Testis (tissue), 3 donors: ENCODE data around the gene LNX1. TPM values are rescaled to one million over a fixed set of nuclear protein-coding genes. Genes with fewer than 3 reads are reported as not detected.
"Not testable (repeated sequence)": the region's sequence is repeated elsewhere in the genome, so short reads cannot be mapped to it uniquely, and the experiment has no call there.

ENCODE experiments used
- DNase-seq: peaks from one replicate; pipeline ENCODE4 v3.0.0-alpha.2; 2019
- H3K27ac ChIP-seq, 2 donors: fragments of 200-600 bp; sonication (generic); one replicate each; pipeline ENCODE4 v1.5.1; 2019
- H3K27me3 ChIP-seq: fragments of 200-600 bp; sonication (generic); one replicate; pipeline ENCODE4 v1.5.1; 2019
- H3K36me3 ChIP-seq: fragments of 200-600 bp; sonication (generic); one replicate; pipeline ENCODE4 v1.5.1; 2017; ENCODE audit warnings: low read depth; ENCODE audit errors: missing control alignments
- H3K4me1 ChIP-seq: fragments of 200-600 bp; sonication (generic); one replicate; pipeline ENCODE4 v1.5.1; 2019
- H3K4me3 ChIP-seq, 2 donors: fragments of 200-600 bp; sonication (generic); one replicate each; pipeline ENCODE4 v1.5.1; 2017 to 2019
- H3K9me3 ChIP-seq: fragments of 200-600 bp; sonication (generic); one replicate; pipeline ENCODE4 v1.5.1; 2017
- POLR2A ChIP-seq: fragments of 450-650 bp; IDR thresholded peaks from one replicate; pipeline ENCODE4 v1.6.1; 2017; ENCODE audit warnings: antibody characterized with exemption, mild to moderate bottlenecking, moderate library complexity
- WGBS, 2 donors: methylation state at CpG; one replicate each; pipeline ENCODE4 v1.1.5; 2018; 5-methylcytosine and 5-hydroxymethylcytosine counted together
- intact Hi-C: fragments of 100-400 bp; cut with DNase I; formaldehyde crosslinking; loops from one replicate; pipeline ENCODE4 v1.15.1; 2023; ENCODE audit warnings: low total_unique reads
- polyA plus RNA-seq: library from polyadenylated mRNA; stranded (reverse); fragments of 350-450 nt; fragmentation: Illumina TruSeq; extraction: RNeasy Lipid Tissue Mini Kit (QIAGEN cat#74804); gene quantifications from one replicate; pipeline ENCODE4 v1.2.3, GENCODE V29; 2014; ENCODE audit warnings: low read depth, low replicate concordance; ENCODE audit not compliant: insufficient read depth
- total RNA-seq, 2 donors: library from RNA; depleted of rRNA; stranded (reverse); fragments of >200 nt; gene quantifications; one replicate each; pipeline ENCODE4 v1.2.3, GENCODE V29; 2016
- TF ChIP-seq, protein P1 (sequence below), 3 experiments: fragments of 450-650 bp in 2 of 3; fragments of 200-600 bp in 1 of 3; sonication (generic) in 1 of 3; IDR thresholded peaks; one replicate each; pipeline ENCODE4 v1.5.1; 2016 to 2019; ENCODE audit warnings: antibody characterized with exemption in 3 of 3, mild to moderate bottlenecking in 2 of 3, moderate library complexity in 1 of 3

LNX1 gene
- total and polyA plus RNA-seq, 3 donors from 2014 or later, result 4.3 to 8.3 (median 5.8) TPM

DNA sequence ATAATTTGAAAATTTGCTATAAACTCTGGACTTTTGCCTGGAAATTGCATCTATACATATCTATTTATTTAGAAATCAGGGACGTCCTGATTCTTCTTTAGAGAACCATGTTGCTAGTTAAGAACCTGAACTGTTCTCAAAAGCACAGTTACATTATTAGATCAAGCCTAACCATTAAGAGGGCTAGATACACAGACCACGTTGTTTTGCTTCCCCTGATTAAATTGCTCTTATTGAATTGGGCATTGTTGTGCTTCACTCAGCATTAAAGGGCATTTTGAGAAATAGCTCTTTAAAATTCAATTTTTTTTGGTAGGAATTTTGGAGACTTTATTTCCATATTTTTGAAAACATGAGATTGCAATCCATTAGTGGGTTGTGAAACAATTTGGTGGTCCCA lies 169.5 kb downstream of the LNX1 start:
- DNase-seq, result no peak
- no peak overlapping the region for H3K4me3 ChIP-seq
- intact Hi-C loops, result no loop called here
- WGBS, 2 donors, result 73 to 80% methylated on average over 2 of the region's 2 CpGs
- H3K27ac ChIP-seq, result no peak overlapping the region
- no peaks in the 10 kb centered on the region for H3K36me3 ChIP-seq
- TF ChIP-seq POLR2A, result no peak
- TF ChIP-seq, protein P1, sequence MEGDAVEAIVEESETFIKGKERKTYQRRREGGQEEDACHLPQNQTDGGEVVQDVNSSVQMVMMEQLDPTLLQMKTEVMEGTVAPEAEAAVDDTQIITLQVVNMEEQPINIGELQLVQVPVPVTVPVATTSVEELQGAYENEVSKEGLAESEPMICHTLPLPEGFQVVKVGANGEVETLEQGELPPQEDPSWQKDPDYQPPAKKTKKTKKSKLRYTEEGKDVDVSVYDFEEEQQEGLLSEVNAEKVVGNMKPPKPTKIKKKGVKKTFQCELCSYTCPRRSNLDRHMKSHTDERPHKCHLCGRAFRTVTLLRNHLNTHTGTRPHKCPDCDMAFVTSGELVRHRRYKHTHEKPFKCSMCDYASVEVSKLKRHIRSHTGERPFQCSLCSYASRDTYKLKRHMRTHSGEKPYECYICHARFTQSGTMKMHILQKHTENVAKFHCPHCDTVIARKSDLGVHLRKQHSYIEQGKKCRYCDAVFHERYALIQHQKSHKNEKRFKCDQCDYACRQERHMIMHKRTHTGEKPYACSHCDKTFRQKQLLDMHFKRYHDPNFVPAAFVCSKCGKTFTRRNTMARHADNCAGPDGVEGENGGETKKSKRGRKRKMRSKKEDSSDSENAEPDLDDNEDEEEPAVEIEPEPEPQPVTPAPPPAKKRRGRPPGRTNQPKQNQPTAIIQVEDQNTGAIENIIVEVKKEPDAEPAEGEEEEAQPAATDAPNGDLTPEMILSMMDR (IDR thresholded peaks at IDR 0.05), result no peak
- H3K27me3 ChIP-seq, result no peaks in the 10 kb centered on the region
- H3K4me1 ChIP-seq, result no peaks in the 10 kb centered on the region
- H3K9me3 ChIP-seq, result no peaks in the 10 kb centered on the region

DNA sequence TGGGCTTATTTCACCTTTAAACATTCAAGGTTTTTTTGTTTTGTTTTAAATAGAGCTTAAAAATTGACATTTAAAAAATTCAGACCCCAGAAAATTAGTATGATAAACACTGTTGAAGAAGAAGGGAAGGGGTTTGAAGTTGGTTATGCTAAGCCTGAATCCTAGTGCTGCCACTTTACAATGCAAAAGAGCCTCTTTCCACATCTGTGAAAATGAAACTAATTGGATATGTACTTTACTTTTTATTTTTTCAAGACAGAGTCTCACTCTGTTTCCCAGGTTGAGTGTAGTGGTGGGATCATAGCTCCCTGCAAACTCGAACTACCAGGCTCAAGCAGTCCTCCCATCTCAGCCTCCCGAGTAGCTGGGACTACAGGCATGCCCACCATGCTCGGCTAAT lies 172.1 kb downstream of the LNX1 start:
- Histone ChIP-seq H3K27me3 (no peaks in the 10 kb centered on the region), H3K4me3 (no peak overlapping the region), H3K27ac (no peak overlapping the region), H3K9me3 (no peaks in the 10 kb centered on the region), H3K36me3 (no peaks in the 10 kb centered on the region), H3K4me1 (no peaks in the 10 kb centered on the region)
- no peak for DNase-seq
- 89 to 92% methylated on average over 3 of the region's 3 CpGs for WGBS, 2 donors
- TF ChIP-seq, protein P1 (IDR thresholded peaks at IDR 0.05), result no peak
- TF ChIP-seq POLR2A, result no peak
- intact Hi-C loops, result no loop called here

DNA sequence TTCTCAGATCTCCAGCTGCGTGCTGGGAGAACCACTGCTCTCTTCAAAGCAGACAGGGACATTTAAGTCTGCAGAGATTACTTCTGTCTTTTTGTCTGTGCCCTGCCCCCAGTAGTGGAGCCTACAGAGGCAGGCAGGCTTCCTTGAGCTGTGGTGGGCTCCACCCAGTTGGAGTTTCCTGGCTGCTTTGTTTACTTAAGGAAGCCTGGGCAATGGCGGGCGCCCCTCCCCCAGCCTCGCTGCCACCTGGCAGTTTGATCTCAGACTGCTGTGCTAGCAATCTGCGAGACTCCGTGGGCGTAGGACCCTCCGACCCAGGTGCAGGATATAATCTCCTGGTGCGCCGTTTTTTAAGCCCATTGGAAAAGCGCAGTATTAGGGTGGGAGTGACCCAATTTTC lies 181.8 kb downstream of the LNX1 start:
- 93 to 95% methylated on average over 7 to 11 of the region's 11 CpGs for WGBS, 2 donors
- H3K4me1 ChIP-seq, DNase-seq, H3K9me3 ChIP-seq, H3K27me3 ChIP-seq, H3K36me3 ChIP-seq, H3K4me3 ChIP-seq, intact Hi-C loops, H3K27ac ChIP-seq: not testable (repeated sequence)

Other genes with a start within 250 kb of the LNX1 start
- gene SCFD2, start 225.4 kb downstream of the LNX1 start, total RNA-seq, result 10 to 100 TPM; 21.3 to 24.5 TPM
- gene SCFD2, start 225.4 kb downstream of the LNX1 start, polyA plus RNA-seq, result 6.0 TPM
- gene FIP1L1, start 213.8 kb downstream of the LNX1 start, total RNA-seq, result 10 to 100 TPM; 87.9 to 91.3 TPM
- 110 TPM for gene FIP1L1, start 213.8 kb downstream of the LNX1 start, polyA plus RNA-seq